ENCODE measurements around the gene L3MBTL2.

Gene L3MBTL2

DNA sequence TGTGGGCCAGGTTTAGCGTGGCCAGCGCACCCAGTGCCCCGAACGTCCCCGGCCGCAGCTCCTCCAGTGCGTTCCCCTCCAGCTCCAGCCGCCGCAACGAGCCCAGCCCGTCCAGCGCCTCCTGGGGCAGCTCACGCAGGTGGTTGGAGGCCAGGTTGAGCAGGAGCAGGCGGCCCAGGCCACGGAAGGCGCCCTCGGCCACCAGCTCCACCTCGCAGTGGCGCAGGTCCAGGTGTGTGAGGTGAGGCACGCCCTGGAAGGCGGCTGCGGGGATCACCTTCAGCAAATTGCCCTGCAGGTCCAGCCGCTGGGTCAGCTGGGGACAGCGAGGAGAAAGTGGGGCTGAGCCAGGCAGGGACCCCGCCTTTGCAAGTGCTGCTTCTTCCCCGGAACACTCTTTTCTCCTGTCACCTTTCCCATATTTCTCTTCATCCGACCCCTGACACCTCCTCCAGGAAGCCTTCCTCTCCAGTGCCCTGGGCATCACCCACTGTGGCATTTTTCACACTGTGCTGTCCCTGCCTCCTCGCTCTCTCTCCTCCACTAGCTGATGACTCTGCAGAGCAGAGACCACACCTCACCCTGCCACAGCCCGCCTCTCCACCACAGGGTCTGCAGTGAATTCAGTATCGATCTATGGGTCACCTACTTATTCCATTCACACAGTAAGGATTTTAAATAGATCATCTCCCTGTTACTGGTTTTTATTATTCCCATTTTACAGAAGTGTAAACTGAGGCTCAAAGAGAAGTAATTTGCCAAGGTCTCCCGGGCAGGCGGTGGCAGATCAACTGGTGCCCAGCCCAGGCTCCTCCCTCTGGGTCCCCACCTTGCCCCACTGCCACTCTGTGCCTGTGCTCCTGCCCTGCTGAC lies 33.7 kb downstream of the L3MBTL2 start:
- DNase-seq (ENCODE audit: low read depth, low spot score), result no peak
- TF ChIP-seq, protein P1, sequence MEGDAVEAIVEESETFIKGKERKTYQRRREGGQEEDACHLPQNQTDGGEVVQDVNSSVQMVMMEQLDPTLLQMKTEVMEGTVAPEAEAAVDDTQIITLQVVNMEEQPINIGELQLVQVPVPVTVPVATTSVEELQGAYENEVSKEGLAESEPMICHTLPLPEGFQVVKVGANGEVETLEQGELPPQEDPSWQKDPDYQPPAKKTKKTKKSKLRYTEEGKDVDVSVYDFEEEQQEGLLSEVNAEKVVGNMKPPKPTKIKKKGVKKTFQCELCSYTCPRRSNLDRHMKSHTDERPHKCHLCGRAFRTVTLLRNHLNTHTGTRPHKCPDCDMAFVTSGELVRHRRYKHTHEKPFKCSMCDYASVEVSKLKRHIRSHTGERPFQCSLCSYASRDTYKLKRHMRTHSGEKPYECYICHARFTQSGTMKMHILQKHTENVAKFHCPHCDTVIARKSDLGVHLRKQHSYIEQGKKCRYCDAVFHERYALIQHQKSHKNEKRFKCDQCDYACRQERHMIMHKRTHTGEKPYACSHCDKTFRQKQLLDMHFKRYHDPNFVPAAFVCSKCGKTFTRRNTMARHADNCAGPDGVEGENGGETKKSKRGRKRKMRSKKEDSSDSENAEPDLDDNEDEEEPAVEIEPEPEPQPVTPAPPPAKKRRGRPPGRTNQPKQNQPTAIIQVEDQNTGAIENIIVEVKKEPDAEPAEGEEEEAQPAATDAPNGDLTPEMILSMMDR (IDR thresholded peaks at IDR 0.05; ENCODE audit: insufficient read depth, low read length, missing control alignments), result no peak
- POLR2A ChIA-PET, result interaction anchor here (1.0 kb wide), 1 partner anchor 142 kb away, joined by 3 read pairs; no protein-coding TSS in a partner anchor
- CTCF ChIA-PET, result interaction anchor here (1.3 to 3.1 kb wide), 4 partner anchors 10 to 317 kb away, joined by 3 to 38 read pairs (median 4); no protein-coding TSS in a partner anchor
- no peak overlapping the region for H3K4me3 ChIP-seq (ENCODE audit: low read depth, low read length)

GRCh38 chr22:41239443-41240128 lies 34.5 kb downstream of the L3MBTL2 start:
- ChIA-PET POLR2A (no interaction called here), CTCF (no interaction called here)
- no peak overlapping the region for H3K4me3 ChIP-seq (ENCODE audit: low read depth, low read length)
- no peak for DNase-seq (ENCODE audit: low read depth, low spot score)
- TF ChIP-seq, protein P1 (IDR thresholded peaks at IDR 0.05; ENCODE audit: insufficient read depth, low read length, missing control alignments), result no peak

DNA sequence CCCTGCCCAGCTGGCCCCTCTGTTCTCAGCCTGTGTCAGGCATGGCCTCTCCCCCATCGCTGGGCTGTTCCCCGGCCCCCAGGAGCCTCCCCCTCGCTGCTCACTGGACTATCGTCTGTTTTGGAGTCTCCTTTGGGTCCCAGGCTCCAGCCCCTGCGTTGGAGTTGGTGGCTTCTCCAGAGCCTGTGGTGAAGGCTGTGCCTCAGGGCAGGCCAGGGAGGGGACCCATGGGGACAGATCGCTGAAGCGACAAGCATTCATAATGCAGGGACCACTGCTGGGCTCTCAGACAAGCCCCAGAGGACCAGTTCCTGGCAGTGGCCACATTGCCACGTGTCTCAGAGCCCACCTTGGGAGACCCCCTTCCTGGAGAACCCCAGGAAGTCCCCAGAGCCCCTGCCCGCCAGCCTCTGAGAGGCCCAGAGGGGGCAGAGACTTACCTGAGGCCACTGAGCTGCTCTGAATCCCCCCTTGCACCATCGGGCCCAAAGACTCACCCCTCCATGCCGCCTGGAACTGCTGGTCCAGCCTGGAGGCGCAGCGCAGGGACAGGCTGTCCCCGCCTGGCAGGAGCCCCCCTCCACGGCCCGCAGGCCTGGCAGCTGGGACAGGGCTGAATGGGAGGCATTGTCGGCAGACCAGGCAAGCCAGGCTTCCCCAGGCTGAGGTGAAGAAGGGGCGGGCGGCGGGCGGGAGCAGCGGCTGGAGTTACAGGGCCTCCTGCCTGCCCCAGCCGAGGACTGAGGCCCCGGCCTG lies 35.4 kb downstream of the L3MBTL2 start, which contains the start of gene CHADL:
TSS of gene CHADL (minus strand) at position 555 of the 756 bp plus-strand sequence. CDS start at position 505, 50 bp downstream.
- no peak for DNase-seq (ENCODE audit: low read depth, low spot score)
- TF ChIP-seq, protein P1 (IDR thresholded peaks at IDR 0.05; ENCODE audit: insufficient read depth, low read length, missing control alignments), result no peak
- no peak within 1 kb of the TSS for H3K4me3 ChIP-seq (ENCODE audit: low read depth, low read length)
- ChIA-PET POLR2A (interaction anchor here (0.6 kb wide), 1 partner anchor 228 kb away, joined by 3 read pairs; the partner anchor contains the start of gene PHF5A), CTCF (no interaction called here)

- ChIA-PET CTCF (no interaction called here), POLR2A (no interaction called here)
- DNase-seq (ENCODE audit: low read depth, low spot score), result no peak
- H3K4me3 ChIP-seq (ENCODE audit: low read depth, low read length), result no peak overlapping the region
- TF ChIP-seq, protein P1 (IDR thresholded peaks at IDR 0.05; ENCODE audit: insufficient read depth, low read length, missing control alignments), result no peak
These were observed 36.1 kb downstream of the L3MBTL2 start for GRCh38 chr22:41241133-41241676.

GRCh38 chr22:41242396-41243117 lies 37.4 kb downstream of the L3MBTL2 start:
- ChIA-PET CTCF (interaction anchor here (0.6 to 2.1 kb wide), 2 partner anchors 320 to 322 kb away, joined by 4 to 8 read pairs; no protein-coding TSS in a partner anchor), POLR2A (no interaction called here)
- no peak overlapping the region for H3K4me3 ChIP-seq (ENCODE audit: low read depth, low read length)
- DNase-seq (ENCODE audit: low read depth, low spot score), result no peak
- TF ChIP-seq, protein P1 (IDR thresholded peaks at IDR 0.05; ENCODE audit: insufficient read depth, low read length, missing control alignments), result no peak
